PFSK-1 (cell line): ENCODE results near the gene DSP.

ENCODE experiments used
- FOXP2 ChIP-seq: optimal IDR thresholded peaks from 2 replicates; pipeline ENCODE3; 2011; ENCODE audit warnings: borderline replicate concordance, control low read depth, inconsistent platforms; ENCODE audit not compliant: insufficient read depth; ENCODE audit errors: extremely low read length, extremely low read depth
- POLR2AphosphoS5 ChIP-seq: IDR thresholded peaks from 2 replicates; pipeline ENCODE4 v1.6.1; 2012; ENCODE audit warnings: low read depth, mild to moderate bottlenecking, control low read depth, low read length, moderate library complexity
- REST ChIP-seq, 2 experiments: IDR thresholded peaks; 2 replicates each; pipeline versions ENCODE4 v1.6.1 to v1.8.0; 2011 to 2012; ENCODE audit warnings: low read depth in 2 of 2, low read length in 2 of 2, control low read depth in 1 of 2, inconsistent platforms in 1 of 2, mild to moderate bottlenecking in 1 of 2, moderate library complexity in 1 of 2; ENCODE audit not compliant: insufficient read depth in 1 of 2
- SIN3A ChIP-seq: IDR thresholded peaks from 2 replicates; pipeline ENCODE4 v1.6.1; 2012; ENCODE audit warnings: mild to moderate bottlenecking, low read length, moderate library complexity, borderline replicate concordance; ENCODE audit not compliant: insufficient read depth
- TAF1 ChIP-seq: IDR thresholded peaks from 2 replicates; pipeline ENCODE4 v1.6.1; 2012; ENCODE audit warnings: low read length, control low read depth, borderline replicate concordance; ENCODE audit not compliant: insufficient read depth

- TF ChIP-seq POLR2AphosphoS5: no peak
- TF ChIP-seq FOXP2: no peak
- no peak for TF ChIP-seq REST (IDR thresholded peaks at IDR 0.05; ENCODE audit: insufficient read depth in 1 of 2, low read depth in 2 of 2, low read length in 2 of 2)
- TF ChIP-seq TAF1: no peak
- no peak for TF ChIP-seq SIN3A
These were observed 12.9 kb upstream of the DSP start for GRCh38 chr6:7528565-7528964.
